HG02588 (cell line): ENCODE results near the gene LYSMD4.

Experiments
- ATAC-seq: cut with Tn5 transposase; IDR thresholded peaks from one replicate; pipeline ENCODE4 v1.9.1; 2021; ENCODE audit warnings: mild to moderate bottlenecking, moderate library complexity; ENCODE audit not compliant: unreplicated experiment

Gene LYSMD4

DNA sequence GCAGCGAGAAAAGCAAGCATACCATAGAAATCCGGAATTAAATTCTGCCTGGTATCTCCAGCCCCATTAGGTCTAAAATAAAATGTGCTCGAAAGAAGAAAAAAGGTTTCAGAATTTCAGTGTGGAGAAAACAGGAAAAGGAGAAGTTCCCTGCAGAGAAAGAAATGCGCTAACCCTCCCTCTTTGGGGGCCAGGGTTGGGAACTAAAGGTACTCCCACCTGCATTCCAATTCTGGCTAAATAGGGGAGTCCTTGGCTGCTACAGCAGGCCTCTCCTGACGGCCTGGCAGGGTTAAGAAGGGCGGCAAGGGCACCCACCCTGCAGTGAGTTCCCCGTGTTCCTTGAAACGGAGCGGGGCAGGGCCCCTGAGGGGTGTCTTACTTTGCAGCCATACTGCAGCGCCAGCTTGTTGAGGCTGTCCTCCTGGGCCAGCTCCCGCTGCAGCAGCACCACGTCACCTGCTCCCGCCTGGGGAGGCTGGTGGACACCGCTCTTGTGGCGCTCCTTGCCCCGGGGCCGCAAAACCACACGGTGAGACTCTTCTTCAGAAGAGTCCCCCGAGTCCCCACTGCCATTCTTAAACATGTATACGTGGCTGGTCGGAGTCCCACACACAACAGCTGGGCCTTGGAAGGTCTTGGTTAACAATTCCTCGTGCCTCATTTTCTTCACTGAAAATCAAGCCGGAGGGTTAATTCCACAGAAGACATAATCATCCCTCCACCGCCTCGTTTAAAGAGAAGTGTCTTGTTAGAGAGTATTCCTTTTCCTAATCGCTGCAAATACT, 1.7 kb downstream of the LYSMD4 start:
- no peak for ATAC-seq

DNA sequence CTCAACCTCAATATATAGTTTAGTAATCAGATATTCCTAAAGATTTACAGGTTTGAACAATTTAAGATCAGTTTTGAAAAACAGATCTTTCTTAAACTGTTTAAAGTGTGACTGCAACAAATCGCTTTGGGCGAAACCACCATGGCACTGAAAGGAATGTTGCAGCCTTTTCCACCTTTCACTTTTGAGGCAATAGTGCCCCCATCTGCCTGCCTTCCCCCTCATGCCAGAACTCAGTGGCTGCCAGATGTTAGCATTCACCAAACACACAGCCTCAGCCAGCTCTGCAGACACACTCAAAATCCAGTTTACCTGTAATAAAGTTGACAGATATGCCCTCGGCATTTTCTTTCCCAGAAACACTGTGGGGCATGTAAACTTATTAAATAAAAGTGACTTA, 3.3 kb downstream of the LYSMD4 start:
- ATAC-seq: no peak

DNA sequence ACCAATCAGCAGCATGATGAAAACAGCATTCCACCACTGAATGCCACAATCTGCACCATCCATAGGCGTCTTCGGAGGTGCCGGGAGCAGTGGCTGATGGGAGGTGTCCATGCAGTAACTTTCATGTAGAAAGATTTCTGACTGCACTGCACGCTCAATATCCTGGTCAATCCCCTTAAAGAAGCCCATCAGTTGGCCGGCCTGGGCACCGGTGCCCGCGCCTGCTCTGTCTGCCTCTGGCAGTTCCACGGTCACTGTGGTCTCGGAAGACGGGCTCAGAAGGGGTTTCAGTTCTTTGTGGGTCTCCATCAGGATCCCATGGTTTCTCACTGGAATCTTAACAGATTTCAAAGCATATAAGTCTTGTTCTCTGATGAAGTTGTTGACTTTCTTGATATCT, 3.9 kb downstream of the LYSMD4 start:
- no peak for ATAC-seq

DNA sequence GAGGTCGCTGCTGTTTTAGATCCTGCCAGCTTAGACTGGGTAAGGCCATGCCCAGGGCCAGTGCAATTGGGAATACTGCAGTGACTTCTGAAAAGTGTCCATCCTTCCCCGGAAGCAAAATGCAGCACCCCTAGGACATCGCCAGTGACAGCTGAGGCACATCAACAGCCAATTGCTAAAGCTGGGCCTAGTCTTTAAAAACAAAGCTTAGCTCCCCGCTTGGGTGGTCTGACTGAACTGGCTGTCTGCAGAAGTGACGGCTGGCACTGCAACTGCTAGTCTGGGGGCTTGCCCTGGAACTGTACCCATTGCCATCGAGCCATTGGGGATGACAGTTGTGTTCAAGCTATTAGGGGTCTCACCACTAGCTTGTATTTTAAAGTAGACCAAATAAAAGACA, 4.3 kb downstream of the LYSMD4 start:
- no peak for ATAC-seq

DNA sequence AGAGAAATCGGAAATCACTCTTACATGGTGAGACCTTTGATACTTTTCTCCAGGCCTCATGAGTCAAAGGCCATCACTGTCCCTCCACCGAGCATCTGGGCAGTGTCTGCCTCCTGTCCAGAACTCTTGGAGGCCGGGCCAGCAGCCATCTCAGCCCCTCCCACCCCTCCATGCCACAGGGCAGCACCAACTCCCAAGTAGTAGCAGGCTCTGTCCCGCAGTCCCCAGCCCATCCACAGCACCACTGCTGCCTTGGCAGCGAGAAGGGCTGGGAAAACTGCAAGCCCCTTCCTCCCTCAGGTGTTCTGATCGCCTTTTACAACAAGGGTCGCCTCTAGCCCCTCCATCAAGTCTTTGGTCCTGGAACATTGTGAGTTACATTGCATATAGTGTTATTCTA, 5.5 kb downstream of the LYSMD4 start:
- ATAC-seq: no peak

DNA sequence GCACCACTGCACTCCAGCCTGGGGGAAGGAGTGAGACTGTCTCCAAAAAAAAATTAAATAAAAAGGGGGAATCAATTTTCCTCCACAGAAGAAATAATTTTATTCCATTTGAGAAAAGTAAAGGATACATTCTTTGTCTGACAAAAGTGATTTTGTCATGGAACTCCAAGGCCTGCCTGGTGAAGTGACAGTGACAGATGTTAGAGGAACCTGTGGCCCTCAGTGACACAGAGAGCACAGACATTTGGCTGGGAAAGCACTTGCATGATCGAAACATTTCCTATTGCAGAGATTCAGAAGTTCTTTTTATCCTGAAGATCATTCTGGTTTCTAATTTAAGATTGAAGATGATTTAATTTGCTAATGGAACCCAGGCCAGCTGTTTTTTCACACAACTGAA, 5.9 kb downstream of the LYSMD4 start:
- no peak for ATAC-seq

DNA sequence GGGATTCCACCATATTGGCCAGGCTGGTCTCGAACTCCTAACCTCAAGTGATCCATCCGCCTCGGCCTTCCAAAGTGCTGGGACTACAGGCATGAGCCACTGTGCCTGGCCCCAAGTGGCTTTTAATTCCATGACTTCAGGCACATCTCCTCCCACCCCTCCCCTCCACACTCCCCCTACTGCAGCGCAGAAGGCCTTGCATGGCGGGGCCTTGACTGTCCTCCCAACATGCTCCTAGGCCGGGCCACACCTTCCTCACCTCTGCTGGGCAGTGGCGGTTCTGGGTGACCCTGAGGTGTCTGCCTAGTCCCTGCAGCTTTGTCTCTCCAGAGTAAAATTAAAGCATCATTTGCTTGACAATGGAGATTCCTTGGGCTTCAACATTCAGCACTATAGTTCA, 6.9 kb downstream of the LYSMD4 start:
- ATAC-seq: no peak

DNA sequence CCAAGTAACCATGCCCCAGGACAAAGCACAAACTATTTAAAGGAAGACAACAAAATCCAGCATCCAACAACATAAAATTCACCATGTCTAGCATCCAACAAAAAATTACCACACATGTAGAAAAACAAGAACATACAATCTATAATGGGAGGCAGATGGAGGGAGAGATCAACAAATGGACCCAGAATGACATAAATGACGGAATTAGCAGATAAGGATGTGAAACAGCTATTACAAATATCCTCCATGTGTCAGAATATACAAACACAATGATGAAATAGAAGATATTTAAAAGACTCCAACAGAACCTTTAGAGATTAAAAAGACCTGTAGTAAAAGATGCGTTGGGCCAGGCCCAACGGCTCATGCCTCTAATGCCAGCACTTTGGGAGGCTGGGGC, 10.8 kb downstream of the LYSMD4 start:
- ATAC-seq: no peak

DNA sequence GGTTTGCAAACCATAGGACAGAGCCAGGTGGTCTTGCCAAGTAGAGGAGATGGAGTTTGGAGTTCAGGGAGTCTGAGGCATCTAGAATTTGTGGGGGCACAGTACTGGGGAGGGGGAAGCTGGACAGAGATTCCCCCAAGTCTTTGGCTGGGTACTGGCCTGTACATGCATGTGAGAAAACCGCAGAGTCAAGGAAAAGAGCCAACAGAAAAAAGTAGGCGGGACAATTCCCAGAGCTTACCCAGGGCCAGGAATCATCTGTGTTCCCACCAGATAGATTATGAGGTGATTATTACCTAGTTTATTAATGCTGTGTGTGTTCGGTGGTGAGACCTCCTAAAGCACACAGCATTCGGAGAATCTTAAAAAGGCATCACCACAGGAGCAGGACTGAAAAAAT, 11.3 kb downstream of the LYSMD4 start:
- ATAC-seq: no peak

DNA sequence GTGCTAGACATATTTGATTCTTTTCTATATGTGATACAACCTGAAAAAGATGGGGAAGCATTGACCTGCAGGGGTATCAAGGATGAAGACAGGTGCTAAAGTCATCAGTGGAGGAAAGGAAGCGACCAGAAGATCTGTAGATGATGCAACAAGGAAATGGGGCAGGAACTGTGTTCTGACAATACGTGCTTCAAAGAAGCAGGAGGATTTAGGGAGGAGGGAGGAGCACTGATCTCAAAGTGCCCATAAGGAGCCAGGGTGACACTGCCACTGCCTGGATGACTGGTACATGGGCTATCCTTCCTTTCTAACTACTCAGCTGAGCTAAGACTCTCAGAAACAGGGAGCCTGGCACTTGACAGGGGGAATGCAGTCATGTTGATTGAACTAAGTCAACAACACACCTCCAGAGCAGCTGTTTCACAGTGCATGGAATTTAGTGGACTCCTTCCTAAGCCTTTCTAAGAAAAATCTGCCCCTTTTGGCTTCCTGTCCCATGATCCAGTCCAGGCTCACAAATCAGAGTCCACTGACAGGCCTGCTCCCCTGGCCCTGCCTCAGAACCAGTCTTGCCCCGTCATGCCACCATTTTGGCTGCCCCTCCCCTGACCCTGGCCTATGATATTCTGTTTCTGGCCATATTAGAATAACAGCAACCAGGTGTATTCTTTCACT, 12.0 kb downstream of the LYSMD4 start:
- ATAC-seq: no peak

DNA sequence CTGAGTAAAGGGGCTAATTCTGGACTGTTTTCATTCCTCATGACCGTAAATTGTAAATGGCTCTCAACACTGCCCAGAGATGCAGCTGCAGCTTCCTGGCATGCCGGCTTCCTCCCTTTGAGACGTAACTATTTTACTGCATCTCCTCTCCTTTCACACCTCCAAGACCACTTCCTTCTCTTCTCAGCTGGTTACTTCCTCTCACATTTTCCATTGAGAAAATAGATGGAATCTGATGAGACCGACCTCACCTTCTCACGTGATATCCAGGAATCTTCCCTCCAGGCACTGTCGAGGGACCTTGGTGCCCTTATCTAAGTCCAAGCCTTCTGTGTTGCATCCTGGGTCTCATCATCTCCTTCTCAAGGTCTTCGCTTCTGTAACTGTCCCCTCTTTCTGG, 12.7 kb downstream of the LYSMD4 start:
- ATAC-seq: no peak

DNA sequence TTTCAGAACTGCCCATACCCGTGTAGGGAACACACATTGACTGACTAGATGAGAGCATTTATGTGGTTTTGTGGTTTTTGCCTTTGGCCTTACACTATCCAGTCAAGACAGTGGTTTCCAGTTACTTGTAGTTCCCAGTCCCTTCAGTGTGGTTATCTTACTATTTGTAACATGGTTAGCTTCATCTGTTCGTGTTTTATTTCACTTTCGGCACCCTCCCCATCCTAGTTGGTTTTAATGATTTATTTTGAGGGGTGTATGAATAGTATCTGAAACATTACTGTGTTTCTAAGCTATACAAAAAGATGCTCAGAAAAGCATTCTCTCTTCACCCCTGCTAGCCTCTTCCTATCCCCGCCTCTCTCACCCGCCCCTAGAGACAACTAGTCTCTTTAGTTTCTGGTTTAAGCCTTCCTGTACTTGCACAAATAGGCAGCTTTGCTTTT, 14.1 kb downstream of the LYSMD4 start:
- ATAC-seq: peak; percentile 84

DNA sequence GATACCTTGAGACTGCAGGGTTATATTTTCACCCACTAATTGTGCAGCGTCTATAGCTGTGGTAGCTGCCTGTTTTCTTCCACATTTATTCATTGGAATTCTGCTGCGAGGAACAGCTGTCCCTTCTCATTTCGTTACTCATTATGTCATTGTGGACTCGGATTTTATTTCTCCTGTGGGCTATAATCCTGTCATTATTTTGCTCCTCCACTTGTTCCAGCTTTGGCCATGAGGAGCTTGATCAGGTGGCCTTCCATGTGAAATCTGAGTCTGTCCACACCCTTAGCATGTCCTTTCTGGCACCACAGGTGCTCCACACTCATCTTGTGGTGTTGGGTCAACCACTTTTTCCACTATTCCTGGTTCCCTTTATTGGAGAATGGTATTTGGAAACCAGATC, 14.8 kb downstream of the LYSMD4 start:
- no peak for ATAC-seq

DNA sequence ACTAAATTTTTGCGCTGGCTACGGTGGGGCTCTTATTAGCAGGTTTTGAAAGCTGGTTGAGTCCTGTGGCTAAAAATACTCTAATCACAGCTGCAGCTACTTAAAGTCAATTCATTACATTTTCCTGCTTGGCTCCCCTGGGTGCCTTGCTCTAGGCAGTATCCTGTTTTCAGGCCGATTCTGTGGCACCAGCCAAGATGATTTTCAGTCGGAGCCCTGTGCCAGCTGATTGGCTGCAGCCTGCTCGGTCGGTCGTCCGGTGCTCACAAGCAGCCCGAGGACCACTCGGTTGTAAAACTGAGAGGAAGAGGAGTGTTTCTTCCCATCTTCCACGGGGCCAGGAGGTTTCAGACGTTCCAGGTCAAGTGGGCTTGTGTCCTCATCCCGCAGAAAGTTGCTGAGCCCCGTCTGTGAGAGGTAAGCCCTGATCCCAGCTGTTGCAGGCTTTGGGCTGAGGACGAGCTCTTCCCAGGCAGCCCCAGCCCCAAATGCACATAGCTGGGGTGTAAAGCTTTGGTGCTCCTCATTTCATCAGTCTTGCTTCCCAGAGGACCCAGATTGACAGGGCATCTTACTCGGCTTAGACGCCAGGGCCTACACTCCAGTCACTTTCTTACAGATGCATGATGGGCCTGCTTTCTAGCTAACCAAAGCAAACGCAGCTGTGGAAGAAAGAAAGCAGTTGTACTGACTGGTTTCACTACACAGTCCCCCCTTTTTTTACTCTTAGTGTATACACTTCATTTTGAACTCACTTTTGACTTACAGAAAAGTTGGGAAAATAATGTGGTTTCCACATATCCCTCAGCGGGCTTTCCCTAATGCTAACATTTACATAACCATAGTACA, 15.9 kb downstream of the LYSMD4 start:
- no peak for ATAC-seq

DNA sequence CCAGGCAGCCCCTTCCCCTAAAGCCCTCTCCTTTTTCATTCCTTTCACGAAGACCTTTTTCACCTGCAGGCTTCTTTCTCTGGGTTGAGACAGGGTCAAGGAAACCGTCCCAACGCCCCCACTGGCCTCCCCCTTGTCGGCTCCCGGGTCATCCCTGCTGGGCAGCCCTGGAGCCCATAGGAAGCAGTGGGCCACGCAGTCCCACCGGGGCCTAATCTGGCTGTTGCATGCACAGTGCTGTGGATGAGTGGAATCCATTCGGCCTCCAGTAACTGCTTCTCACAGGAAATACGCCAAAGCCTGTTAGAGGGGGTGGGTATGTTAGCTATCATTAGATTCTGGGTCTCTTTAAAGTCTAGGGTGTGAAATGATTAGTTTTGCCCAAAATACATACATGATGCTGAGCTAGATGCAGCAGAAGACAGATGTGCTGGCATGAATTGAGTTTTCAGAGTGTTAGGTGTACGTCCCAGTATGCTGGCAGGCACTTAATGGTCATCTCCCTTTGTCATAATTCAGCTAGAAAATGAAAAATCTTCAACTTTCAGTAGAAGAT, 16.6 kb downstream of the LYSMD4 start:
- ATAC-seq: no peak

DNA sequence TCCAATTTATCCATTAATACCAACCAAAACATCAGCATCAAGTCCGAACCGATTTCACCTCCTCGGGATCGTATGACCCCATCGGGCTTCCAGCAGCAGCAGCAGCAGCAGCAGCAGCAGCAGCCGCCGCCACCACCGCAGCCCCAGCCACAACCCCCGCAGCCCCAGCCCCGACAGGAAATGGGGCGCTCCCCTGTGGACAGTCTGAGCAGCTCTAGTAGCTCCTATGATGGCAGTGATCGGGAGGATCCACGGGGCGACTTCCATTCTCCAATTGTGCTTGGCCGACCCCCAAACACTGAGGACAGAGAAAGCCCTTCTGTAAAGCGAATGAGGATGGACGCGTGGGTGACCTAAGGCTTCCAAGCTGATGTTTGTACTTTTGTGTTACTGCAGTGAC, 20.8 kb downstream of the LYSMD4 start:
- no peak for ATAC-seq

DNA sequence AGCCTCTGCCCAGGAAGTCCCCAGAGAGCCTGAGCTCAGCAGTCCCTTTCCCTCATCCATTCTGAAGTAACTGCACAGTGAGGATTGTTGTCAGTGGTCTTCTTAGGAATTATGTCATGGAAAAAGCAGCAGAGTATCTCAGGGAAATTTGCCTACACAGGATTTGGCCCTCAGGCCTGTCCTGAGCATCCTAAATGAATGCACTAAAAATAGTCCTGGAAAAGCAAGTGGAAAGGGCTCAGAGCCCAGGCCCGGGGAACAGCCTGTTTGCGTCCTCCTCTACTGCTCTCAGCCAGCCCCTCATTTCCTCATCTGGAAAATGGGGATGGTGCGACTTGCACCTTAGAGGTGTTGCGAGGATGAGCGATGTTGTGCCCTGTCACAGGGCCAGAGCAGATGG, 21.6 kb downstream of the LYSMD4 start:
- no peak for ATAC-seq

DNA sequence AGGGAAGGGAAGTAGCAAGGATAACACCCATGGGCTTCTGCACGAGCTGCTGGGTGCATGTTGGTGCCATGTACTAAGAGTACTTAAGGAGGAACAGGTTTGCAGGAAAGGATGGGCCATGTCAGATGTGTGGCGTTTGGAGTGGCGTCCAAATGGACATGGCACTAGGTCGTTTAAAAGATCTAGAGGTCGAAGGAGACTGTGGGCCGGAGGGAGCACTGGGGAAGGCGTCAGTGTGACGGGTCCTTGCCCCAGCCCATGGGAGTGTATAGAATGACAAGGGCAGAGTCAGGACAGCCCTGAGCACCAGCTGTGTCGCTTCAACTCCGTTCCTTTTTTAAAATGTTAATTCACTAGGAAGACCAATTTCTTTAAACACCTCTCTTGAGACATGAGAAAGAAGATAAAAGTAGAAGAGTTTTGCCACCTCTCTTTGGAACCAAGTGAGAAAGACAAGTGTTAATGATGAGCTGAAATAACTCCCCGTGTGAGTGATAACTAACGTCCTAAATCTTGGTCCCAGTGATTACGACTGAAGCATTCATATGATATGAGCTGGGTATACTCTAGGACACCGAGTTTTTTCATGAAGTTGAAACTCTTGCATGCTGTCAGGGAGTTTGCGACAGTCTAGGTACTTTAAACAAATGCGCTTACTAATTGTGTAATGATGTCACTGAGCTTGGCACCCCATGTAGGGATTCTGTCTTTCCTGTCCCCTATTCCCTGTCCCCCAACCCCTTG, 23.8 kb downstream of the LYSMD4 start:
- no peak for ATAC-seq

DNA sequence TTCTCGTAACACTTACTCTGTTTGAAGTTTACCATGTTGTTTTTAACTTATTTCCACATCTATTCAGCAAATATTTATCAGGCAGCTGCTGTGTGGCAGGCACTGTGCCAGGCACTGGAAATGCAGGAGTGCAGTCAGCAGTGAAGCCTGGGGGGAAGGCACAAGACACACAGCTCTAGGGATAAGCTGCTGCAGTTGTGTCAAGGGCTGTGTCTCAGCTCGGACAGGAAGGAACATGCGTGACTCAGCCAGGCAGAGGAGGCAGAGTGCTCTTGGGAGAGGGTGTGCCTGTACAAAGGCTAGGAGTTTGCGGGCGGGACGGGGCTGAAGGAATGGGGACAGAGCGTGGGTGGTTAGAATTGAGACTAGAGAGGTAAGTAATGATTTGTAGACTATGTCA, 24.7 kb downstream of the LYSMD4 start:
- ATAC-seq: no peak

DNA sequence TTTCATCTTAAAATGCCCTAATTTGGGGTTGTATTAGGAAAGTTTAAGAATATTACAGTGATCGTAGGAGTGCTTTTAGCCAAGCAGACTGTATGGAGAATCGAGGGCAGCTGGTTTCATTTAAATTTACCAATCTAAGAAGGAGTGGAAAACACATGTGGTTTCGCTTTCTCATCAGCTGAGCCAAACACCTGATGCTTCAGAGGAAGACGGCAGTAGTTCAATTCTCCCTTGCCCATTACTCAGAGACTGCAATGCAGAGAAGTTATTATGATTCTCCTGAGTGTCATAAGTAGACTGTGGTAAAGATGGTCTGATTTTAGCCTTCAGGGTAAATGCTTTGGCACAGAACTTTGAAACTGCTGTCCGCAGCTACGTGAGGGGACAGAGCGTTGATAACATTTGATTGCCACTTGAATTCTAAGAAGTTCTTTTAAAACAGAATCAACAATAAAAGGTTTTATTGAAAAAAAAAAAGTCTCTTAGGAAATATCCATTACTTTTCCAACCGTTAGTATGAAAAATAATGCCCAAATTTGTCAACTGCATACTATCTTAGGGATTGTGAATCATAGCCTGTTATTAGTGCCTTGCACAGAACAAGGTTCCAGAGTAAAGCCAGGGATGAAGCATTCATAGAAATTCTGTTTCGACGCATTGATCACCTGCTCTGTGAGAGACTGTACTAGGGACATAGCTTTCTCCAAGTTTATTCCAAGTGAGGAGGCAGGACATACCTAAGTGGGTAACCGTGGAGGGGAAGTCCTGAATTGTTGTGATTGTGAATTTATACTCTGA, 25.6 kb downstream of the LYSMD4 start:
- ATAC-seq: no peak
